ENCODE measurements around the gene IFITM1.
"Not testable (repeated sequence)": the region's sequence is repeated elsewhere in the genome, so short reads cannot be mapped to it uniquely, and the experiment has no call there.

- not testable (repeated sequence) for TF ChIP-seq CTCF, POLR2A, EP300 (IDR thresholded peaks at IDR 0.05)
These were observed 35.6 kb downstream of the IFITM1 start for GRCh38 chr11:349270-349954.

Measured in tibial nerve (tissue), 4 donors.